IMR-90 (cell line): ENCODE results near the gene TINCR. TPM values are rescaled to one million over a fixed set of nuclear protein-coding genes. Genes with fewer than 3 reads are reported as not detected.

Experiments used
- ATAC-seq: fragments of 200-7000 bp; cut with Tn5 transposase; 2 replicates; pipeline ENCODE4 v1.9.1; 2020; ENCODE audit warnings: low read depth, mild to moderate bottlenecking, moderate library complexity
- BruUV-seq: library from RNA; stranded (reverse); fragments of 400-500 nt; replicated peaks from 2 replicates; lab custom pipeline; 2021; lab: Mats Ljungman, UMichigan
- CTCF ChIA-PET: fragments of 300-600 bp; formaldehyde crosslinking; extraction: SDS; loops from one replicate; lab custom pipeline; 2021; ENCODE audit warnings: antibody characterized with exemption; lab: Yijun Ruan, JAX
- POLR2A ChIA-PET: fragments of 300-600 bp; sonication (Branson Sonifier 250); formaldehyde crosslinking; loops from one replicate; lab custom pipeline; 2022; ENCODE audit warnings: antibody characterized with exemption; ENCODE audit not compliant: unreplicated experiment; lab: Charles Lee
- DNase-seq: peaks from one replicate; pipeline ENCODE4 v3.0.0; 2013
- H2AFZ ChIP-seq: replicated peaks from 2 replicates; pipeline ENCODE3; 2013; ENCODE audit warnings: low read length, mild to moderate bottlenecking; ENCODE audit not compliant: poor library complexity
- H2AK5ac ChIP-seq: 2 replicates; pipeline ENCODE4 v1.6.1; 2013; ENCODE audit warnings: low read depth, low read length, inconsistent platforms
- H2AK9ac ChIP-seq: replicated peaks from 2 replicates; pipeline ENCODE3; 2013; ENCODE audit warnings: mild to moderate bottlenecking, low read depth, low read length, moderate library complexity; ENCODE audit not compliant: poor library complexity
- H2BK120ac ChIP-seq: 2 replicates; pipeline ENCODE4 v1.6.1; 2013; ENCODE audit warnings: low read depth, low read length, inconsistent platforms
- H2BK15ac ChIP-seq: 3 replicates; pipeline ENCODE4 v1.6.1; 2013; ENCODE audit warnings: low read depth, low read length, inconsistent platforms
- H2BK20ac ChIP-seq: 2 replicates; pipeline ENCODE4 v1.6.1; 2013; ENCODE audit warnings: low read depth, mild to moderate bottlenecking, inconsistent platforms, low read length, moderate library complexity
- H2BK5ac ChIP-seq: 2 replicates; pipeline ENCODE4 v1.6.1; 2013; ENCODE audit warnings: mild to moderate bottlenecking, low read depth, low read length, inconsistent platforms; ENCODE audit not compliant: poor library complexity, severe bottlenecking
- H3K14ac ChIP-seq: replicated peaks from 2 replicates; pipeline ENCODE4 v1.6.1; 2013; ENCODE audit warnings: low read depth, low read length, inconsistent platforms
- H3K18ac ChIP-seq: 2 replicates; pipeline ENCODE4 v1.6.1; 2013; ENCODE audit warnings: low read depth, low read length, control low read depth
- H3K23ac ChIP-seq: 2 replicates; pipeline ENCODE4 v1.6.1; 2013; ENCODE audit warnings: low read depth, low read length, inconsistent platforms
- H3K27ac ChIP-seq: 2 replicates; pipeline ENCODE4 v1.5.1; 2013; ENCODE audit warnings: mild to moderate bottlenecking, control low read depth, low read length; ENCODE audit not compliant: insufficient read depth
- H3K27me3 ChIP-seq: 2 replicates; pipeline ENCODE4 v1.6.1; 2013; ENCODE audit warnings: low read length; ENCODE audit not compliant: control insufficient read depth, insufficient read depth
- H3K36me3 ChIP-seq: 2 replicates; pipeline ENCODE4 v1.6.1; 2013; ENCODE audit warnings: low read length, mixed read lengths; ENCODE audit not compliant: control insufficient read depth, insufficient read depth
- H3K4ac ChIP-seq: 2 replicates; pipeline ENCODE4 v1.6.1; 2013; ENCODE audit warnings: low read depth, low read length, inconsistent platforms
- H3K4me1 ChIP-seq: 2 replicates; pipeline ENCODE4 v1.6.1; 2013; ENCODE audit warnings: low read length, mixed read lengths; ENCODE audit not compliant: control insufficient read depth, insufficient read depth
- H3K4me2 ChIP-seq: 2 replicates; pipeline ENCODE4 v1.6.1; 2013; ENCODE audit warnings: low read depth, mild to moderate bottlenecking, control low read depth, low read length, moderate library complexity
- H3K4me3 ChIP-seq: 2 replicates; pipeline ENCODE4 v1.5.1; 2013; ENCODE audit warnings: low read depth, mild to moderate bottlenecking, control low read depth, low read length, moderate library complexity; ENCODE audit not compliant: insufficient read depth
- H3K56ac ChIP-seq: 2 replicates; pipeline ENCODE4 v1.6.1; 2013; ENCODE audit warnings: low read length, inconsistent platforms; ENCODE audit not compliant: insufficient read depth; ENCODE audit errors: extremely low read depth
- H3K79me1 ChIP-seq, 2 experiments: 2 replicates each; pipeline ENCODE4 v1.6.1; 2013; ENCODE audit warnings: low read length in 2 of 2, inconsistent platforms in 1 of 2, low read depth in 1 of 2
- H3K9ac ChIP-seq: 2 replicates; pipeline ENCODE4 v1.6.1; 2013; ENCODE audit warnings: low read depth, low read length, control low read depth
- H3K9me1 ChIP-seq: 2 replicates; pipeline ENCODE4 v1.6.1; 2013; ENCODE audit warnings: low read length, inconsistent platforms; ENCODE audit not compliant: insufficient read depth
- H3K9me3 ChIP-seq: 2 replicates; pipeline ENCODE4 v1.6.1; 2013; ENCODE audit warnings: low read length; ENCODE audit not compliant: control insufficient read depth, insufficient read depth
- H4K20me1 ChIP-seq: 2 replicates; pipeline ENCODE4 v1.6.1; 2013; ENCODE audit warnings: low read length, inconsistent platforms; ENCODE audit not compliant: insufficient read depth
- H4K5ac ChIP-seq: 2 replicates; pipeline ENCODE4 v1.6.1; 2013; ENCODE audit warnings: mild to moderate bottlenecking, low read depth, low read length, control low read depth
- H4K8ac ChIP-seq, 2 experiments: 2 replicates each; pipeline ENCODE4 v1.6.1; 2013; ENCODE audit warnings: low read depth in 2 of 2, low read length in 2 of 2, control low read depth in 1 of 2, inconsistent platforms in 1 of 2
- H4K91ac ChIP-seq: 2 replicates; pipeline ENCODE4 v1.6.1; 2013; ENCODE audit warnings: low read depth, low read length, inconsistent platforms; ENCODE audit not compliant: insufficient read depth
- BHLHE40 ChIP-seq: fragments of 150-350 bp; IDR thresholded peaks from 2 replicates; pipeline ENCODE4 v1.6.1; 2016; ENCODE audit warnings: mild to moderate bottlenecking, low read depth, low read length
- CEBPB ChIP-seq: IDR thresholded peaks from 2 replicates; pipeline ENCODE4 v1.6.1; 2012; ENCODE audit warnings: low read depth, low read length, improper control_type of control experiment
- CHD1 ChIP-seq: IDR thresholded peaks from 2 replicates; pipeline ENCODE4 v1.6.1; 2012; ENCODE audit warnings: low read depth, low read length, improper control_type of control experiment
- FOS ChIP-seq: fragments of 150-350 bp; IDR thresholded peaks from 2 replicates; pipeline ENCODE4 v1.6.1; 2016; ENCODE audit warnings: low read depth, low read length
- MAFK ChIP-seq: IDR thresholded peaks from 2 replicates; pipeline ENCODE4 v1.6.1; 2012; ENCODE audit warnings: low read depth, low read length, improper control_type of control experiment
- MAZ ChIP-seq: IDR thresholded peaks from 2 replicates; pipeline ENCODE4 v1.6.1; 2012; ENCODE audit warnings: low read depth, mild to moderate bottlenecking, low read length, improper control_type of control experiment, moderate library complexity, borderline replicate concordance
- MXI1 ChIP-seq: IDR thresholded peaks from 2 replicates; pipeline ENCODE4 v1.6.1; 2012; ENCODE audit warnings: low read depth, mild to moderate bottlenecking, low read length, moderate library complexity, borderline replicate concordance
- NFE2L2 ChIP-seq: fragments of 150-350 bp; IDR thresholded peaks from 2 replicates; pipeline ENCODE4 v1.6.1; 2016; ENCODE audit warnings: low read depth, mild to moderate bottlenecking, low read length
- POLR2A ChIP-seq: IDR thresholded peaks from 2 replicates; pipeline ENCODE4 v1.6.1; 2012; ENCODE audit warnings: mild to moderate bottlenecking, low read depth, low read length
- RAD21 ChIP-seq: IDR thresholded peaks from 2 replicates; pipeline ENCODE4 v1.6.1; 2012; ENCODE audit warnings: low read length, improper control_type of control experiment
- RCOR1 ChIP-seq: IDR thresholded peaks from 2 replicates; pipeline ENCODE4 v1.6.1; 2012; ENCODE audit warnings: mild to moderate bottlenecking, low read length, improper control_type of control experiment; ENCODE audit not compliant: insufficient replicate concordance
- RFX5 ChIP-seq: IDR thresholded peaks from 2 replicates; pipeline ENCODE4 v1.8.0; 2012; ENCODE audit warnings: low read depth, mild to moderate bottlenecking, low read length, moderate library complexity
- WGBS, 2 experiments: methylation state at CpG; one replicate each; pipeline versions ENCODE4 v1.1.5 to v1.1.7; 2013; ENCODE audit warnings: missing lambda C conversion rate in 2 of 2; ENCODE audit not compliant: insufficient read length in 1 of 2; ENCODE audit errors: extremely low coverage in 2 of 2; 5-methylcytosine and 5-hydroxymethylcytosine counted together
- dilution Hi-C: fragments of 300-500 bp; cut with HindIII; formaldehyde crosslinking; loops from one replicate; pipeline ENCODE4 v1.14.3; 2018; ENCODE audit warnings: low sequenced_read_pairs; ENCODE audit not compliant: unreplicated experiment
- in situ Hi-C: fragments of 300-500 bp; cut with MboI; formaldehyde crosslinking; loops from 3 replicates; pipeline ENCODE4 v1.14.3; 2019; ENCODE audit warnings: low sequenced_read_pairs, inconsistent platforms, mixed read lengths
- intact Hi-C: fragments of 100-400 bp; cut with micrococcal nuclease; formaldehyde crosslinking; loops from 2 replicates; pipeline ENCODE4 v1.10.0; 2022
- polyA plus RNA-seq, 3 experiments: library from polyadenylated mRNA; depleted of rRNA; stranded (reverse); fragments of >200 nt; gene quantifications; 2 replicates each; pipeline ENCODE4 v1.2.3, GENCODE V29; 2012; ENCODE audit warnings: low replicate concordance in 1 of 3
- total RNA-seq: library from RNA; depleted of rRNA; stranded (reverse); fragments of >200 nt; gene quantifications from 2 replicates; pipeline ENCODE4 v1.2.3, GENCODE V29; 2012
- TF ChIP-seq, protein P1 (sequence below): fragments of 150-350 bp; IDR thresholded peaks from 2 replicates; pipeline ENCODE4 v1.6.1; 2016; ENCODE audit warnings: low read depth, mild to moderate bottlenecking, low read length, moderate library complexity, borderline replicate concordance
- TF ChIP-seq, protein P2 (sequence below): fragments of 150-350 bp; IDR thresholded peaks from 2 replicates; pipeline ENCODE4 v1.6.1; 2017; ENCODE audit warnings: mild to moderate bottlenecking, antibody characterized with exemption, low read length, low read depth

The TINCR gene
- total and polyA plus RNA-seq, 2 of the 4 experiments (the other 2 are of a cell fraction) = 0.05 TPM; not detected in 1

DNA sequence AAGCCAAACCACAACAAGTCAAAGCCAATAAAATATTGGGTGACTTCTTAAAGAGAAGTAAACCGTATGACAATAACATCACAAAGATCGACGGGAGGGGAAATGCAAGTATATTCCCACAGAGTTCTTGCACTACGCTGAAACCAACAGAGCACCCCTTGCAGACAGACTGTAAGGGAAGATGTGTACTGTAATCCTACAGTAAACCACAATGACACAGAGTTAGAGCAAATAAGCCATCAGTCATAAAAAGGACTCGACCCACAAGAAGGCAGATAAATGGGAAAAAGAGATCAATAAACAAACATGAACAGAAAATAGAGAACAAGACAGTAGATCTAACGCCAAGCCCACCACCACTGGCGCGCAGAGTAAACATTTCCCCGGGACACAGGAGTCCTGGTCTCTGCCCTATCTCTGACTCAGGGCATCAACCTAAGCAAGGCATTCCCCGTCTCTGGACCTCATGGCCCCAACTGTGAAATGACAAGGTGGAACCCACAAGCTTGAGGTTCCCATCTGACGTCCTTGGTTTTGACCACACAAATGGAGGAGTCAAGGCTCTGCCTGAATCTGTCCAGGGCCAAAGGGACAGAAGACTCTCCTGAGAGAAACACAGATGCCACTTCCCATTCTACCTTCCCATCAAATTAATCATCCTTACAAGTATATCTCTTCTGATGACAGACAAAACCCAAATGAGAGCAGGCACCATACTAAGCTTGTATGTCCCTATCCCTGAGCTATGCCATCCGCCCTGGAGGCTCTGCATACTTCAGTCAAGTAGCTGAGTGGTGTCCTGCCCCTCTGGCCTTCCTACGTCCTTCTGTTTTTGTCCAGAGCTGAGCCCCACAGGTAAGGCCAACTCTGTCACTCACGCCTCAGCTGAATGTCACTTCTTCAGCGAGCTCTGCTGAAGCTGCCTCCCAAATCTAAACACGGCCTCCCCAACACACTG is 39.8 kb upstream of the TINCR start:
- BruUV-seq = no TSS peak
- Histone ChIP-seq H3K4ac (no peak overlapping the region), H2BK5ac (no peak overlapping the region), H2BK120ac (no peak overlapping the region), H3K4me3 (no peak overlapping the region), H2AK5ac (no peak overlapping the region), H3K4me1 (no peaks in the 10 kb centered on the region), H3K27me3 (no peaks in the 10 kb centered on the region), H3K36me3 (peaks cover 57% of the 10 kb centered on the region), H3K9ac (no peak overlapping the region), H3K23ac (no peak overlapping the region), H4K91ac (no peak overlapping the region), H2AK9ac (no peak overlapping the region), H4K8ac (no peak overlapping the region), H3K79me1 (peaks cover 24 to 43% of the 10 kb centered on the region in 2 experiments), H2AFZ (no peak overlapping the region), H3K9me1 (0 out of 2 replicates have a peak, but pooled peaks cover 3% of the 10 kb centered on the region), H3K56ac (no peak overlapping the region), H3K4me2 (no peak overlapping the region), H4K20me1 (peaks cover 26% of the 10 kb centered on the region), H4K5ac (no peak overlapping the region), H3K18ac (no peak overlapping the region), H3K9me3 (no peaks in the 10 kb centered on the region), H3K14ac (no peak overlapping the region), H3K27ac (no peak overlapping the region), H2BK20ac (no peak overlapping the region), H2BK15ac (no peak overlapping the region)
- ChIA-PET CTCF (interaction anchor here (0.6 kb wide), 1 partner anchor 82 kb away, joined by 3 read pairs; no protein-coding TSS in a partner anchor), POLR2A (no interaction called here)
- dilution Hi-C loops = no loop called here
- ATAC-seq (no peak), DNase-seq (no peak)
- in situ Hi-C loops = no loop called here
- intact Hi-C loops = no loop called here
- 96% methylated on average over 8 of the region's 16 CpGs; no CpG with 5 or more reads in 1 of the 2 experiments for WGBS, 2 experiments
- TF ChIP-seq POLR2A = no peak
- TF ChIP-seq, protein P1, sequence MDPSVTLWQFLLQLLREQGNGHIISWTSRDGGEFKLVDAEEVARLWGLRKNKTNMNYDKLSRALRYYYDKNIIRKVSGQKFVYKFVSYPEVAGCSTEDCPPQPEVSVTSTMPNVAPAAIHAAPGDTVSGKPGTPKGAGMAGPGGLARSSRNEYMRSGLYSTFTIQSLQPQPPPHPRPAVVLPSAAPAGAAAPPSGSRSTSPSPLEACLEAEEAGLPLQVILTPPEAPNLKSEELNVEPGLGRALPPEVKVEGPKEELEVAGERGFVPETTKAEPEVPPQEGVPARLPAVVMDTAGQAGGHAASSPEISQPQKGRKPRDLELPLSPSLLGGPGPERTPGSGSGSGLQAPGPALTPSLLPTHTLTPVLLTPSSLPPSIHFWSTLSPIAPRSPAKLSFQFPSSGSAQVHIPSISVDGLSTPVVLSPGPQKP = no peak
- no peak for TF ChIP-seq MXI1
- TF ChIP-seq NFE2L2 = no peak
- TF ChIP-seq, protein P2, sequence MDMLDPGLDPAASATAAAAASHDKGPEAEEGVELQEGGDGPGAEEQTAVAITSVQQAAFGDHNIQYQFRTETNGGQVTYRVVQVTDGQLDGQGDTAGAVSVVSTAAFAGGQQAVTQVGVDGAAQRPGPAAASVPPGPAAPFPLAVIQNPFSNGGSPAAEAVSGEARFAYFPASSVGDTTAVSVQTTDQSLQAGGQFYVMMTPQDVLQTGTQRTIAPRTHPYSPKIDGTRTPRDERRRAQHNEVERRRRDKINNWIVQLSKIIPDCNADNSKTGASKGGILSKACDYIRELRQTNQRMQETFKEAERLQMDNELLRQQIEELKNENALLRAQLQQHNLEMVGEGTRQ = no peak
- no peak for TF ChIP-seq RAD21
- no peak for TF ChIP-seq RCOR1
- no peak for TF ChIP-seq CHD1
- TF ChIP-seq CEBPB = no peak
- no peak for TF ChIP-seq FOS
- no peak for TF ChIP-seq MAZ
- no peak for TF ChIP-seq MAFK
- no peak for TF ChIP-seq RFX5
- TF ChIP-seq BHLHE40 = no peak
